ENCODE data around the gene VAT1L. TPM values are rescaled to one million over a fixed set of nuclear protein-coding genes. Genes with fewer than 3 reads are reported as not detected.

Gene VAT1L
- total RNA-seq, 2 donors from 2014 or later, result 0.53 to 4.1 TPM

DNA sequence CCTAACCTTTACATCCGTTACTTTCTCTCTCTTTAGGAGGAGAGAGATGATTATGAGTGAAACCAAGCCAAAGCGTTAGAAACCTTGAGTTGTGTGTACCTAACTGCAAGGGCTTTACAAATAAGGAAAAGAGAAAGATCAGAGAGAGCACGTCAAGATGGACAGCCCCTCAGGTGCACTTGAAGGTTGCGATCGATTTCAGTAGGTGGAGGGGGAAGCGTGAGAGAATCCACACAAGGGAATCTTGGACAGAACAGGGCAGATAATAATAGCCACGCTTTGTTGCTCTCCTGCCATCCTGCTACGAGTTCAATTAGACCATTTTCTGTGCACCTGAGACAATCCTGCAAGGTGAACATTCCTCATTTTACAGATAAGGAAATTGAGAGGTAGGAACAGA is 78.4 kb downstream of the VAT1L start:
- 88 to 94% methylated on average over 6 to 8 of the region's 8 CpGs for WGBS, 2 experiments (ENCODE audit: insufficient coverage in 1 of 2, insufficient read length in 1 of 2)
- Histone ChIP-seq H3K4me3 (ENCODE audit: low read length) (no peak overlapping the region), H3K9me3 (ENCODE audit: control insufficient read depth, low read length) (no peaks in the 10 kb centered on the region), H3K36me3 (ENCODE audit: control insufficient read depth, insufficient read depth, low read length) (no peaks in the 10 kb centered on the region), H3K9ac (ENCODE audit: extremely low read depth, low read length, poor library complexity, severe bottlenecking) (no peak overlapping the region), H3K27ac (ENCODE audit: low read depth, low read length) (no peak overlapping the region), H3K27me3 (ENCODE audit: control insufficient read depth, insufficient read depth, low read length, poor library complexity, severe bottlenecking) (no peaks in the 10 kb centered on the region), H3K4me1 (ENCODE audit: control insufficient read depth, insufficient read depth, low read length) (no peaks in the 10 kb centered on the region)
- Mint-ChIP-seq H3K27me3 (ENCODE audit: insufficient read depth) (peaks cover 6% of the 10 kb centered on the region), H3K36me3 (ENCODE audit: low read depth) (no peaks in the 10 kb centered on the region), H3K4me3 (no peak overlapping the region), H3K4me1 (peaks cover 4% of the 10 kb centered on the region), H3K27ac (no peak overlapping the region), H3K9me3 (no peaks in the 10 kb centered on the region)
- TF ChIP-seq, protein P1, sequence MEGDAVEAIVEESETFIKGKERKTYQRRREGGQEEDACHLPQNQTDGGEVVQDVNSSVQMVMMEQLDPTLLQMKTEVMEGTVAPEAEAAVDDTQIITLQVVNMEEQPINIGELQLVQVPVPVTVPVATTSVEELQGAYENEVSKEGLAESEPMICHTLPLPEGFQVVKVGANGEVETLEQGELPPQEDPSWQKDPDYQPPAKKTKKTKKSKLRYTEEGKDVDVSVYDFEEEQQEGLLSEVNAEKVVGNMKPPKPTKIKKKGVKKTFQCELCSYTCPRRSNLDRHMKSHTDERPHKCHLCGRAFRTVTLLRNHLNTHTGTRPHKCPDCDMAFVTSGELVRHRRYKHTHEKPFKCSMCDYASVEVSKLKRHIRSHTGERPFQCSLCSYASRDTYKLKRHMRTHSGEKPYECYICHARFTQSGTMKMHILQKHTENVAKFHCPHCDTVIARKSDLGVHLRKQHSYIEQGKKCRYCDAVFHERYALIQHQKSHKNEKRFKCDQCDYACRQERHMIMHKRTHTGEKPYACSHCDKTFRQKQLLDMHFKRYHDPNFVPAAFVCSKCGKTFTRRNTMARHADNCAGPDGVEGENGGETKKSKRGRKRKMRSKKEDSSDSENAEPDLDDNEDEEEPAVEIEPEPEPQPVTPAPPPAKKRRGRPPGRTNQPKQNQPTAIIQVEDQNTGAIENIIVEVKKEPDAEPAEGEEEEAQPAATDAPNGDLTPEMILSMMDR (conservative IDR thresholded peaks at IDR 0.05), result no peak
- DNase-seq, result no peak

DNA sequence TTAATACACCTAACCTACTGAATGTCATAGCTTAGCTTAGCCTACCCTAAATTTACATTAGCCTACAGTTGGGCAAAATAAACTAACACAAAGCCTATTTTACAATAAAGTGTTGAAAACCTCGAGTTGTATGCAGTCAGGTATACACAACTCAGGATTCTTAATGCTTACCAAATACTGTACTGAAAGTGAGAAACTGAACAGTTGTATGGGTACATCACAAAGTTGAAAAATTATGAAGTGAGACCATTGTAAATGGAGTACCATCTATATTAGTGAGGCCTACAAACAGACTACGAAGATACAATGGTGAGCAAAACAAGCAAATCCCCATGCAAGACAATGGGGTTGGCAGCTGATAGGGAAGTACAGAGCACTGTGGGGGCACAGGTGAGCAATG is 79.7 kb downstream of the VAT1L start:
- H3K4me1 ChIP-seq (ENCODE audit: control insufficient read depth, insufficient read depth, low read length), result no peaks in the 10 kb centered on the region
- no peak overlapping the region for H3K9ac ChIP-seq (ENCODE audit: extremely low read depth, low read length, poor library complexity, severe bottlenecking)
- no peak for DNase-seq
- peaks cover 4% of the 10 kb centered on the region for H3K4me1 Mint-ChIP-seq
- H3K27ac Mint-ChIP-seq, result no peak overlapping the region
- TF ChIP-seq, protein P1 (conservative IDR thresholded peaks at IDR 0.05), result no peak
- no peak overlapping the region for H3K4me3 Mint-ChIP-seq
- no peaks in the 10 kb centered on the region for H3K36me3 ChIP-seq (ENCODE audit: control insufficient read depth, insufficient read depth, low read length)
- H3K27me3 ChIP-seq (ENCODE audit: control insufficient read depth, insufficient read depth, low read length, poor library complexity, severe bottlenecking), result no peaks in the 10 kb centered on the region
- H3K9me3 ChIP-seq (ENCODE audit: control insufficient read depth, low read length), result no peaks in the 10 kb centered on the region
- H3K27me3 Mint-ChIP-seq (ENCODE audit: insufficient read depth), result peaks cover 12% of the 10 kb centered on the region
- no peaks in the 10 kb centered on the region for H3K36me3 Mint-ChIP-seq (ENCODE audit: low read depth)
- H3K9me3 Mint-ChIP-seq, result no peaks in the 10 kb centered on the region
- no peak overlapping the region for H3K4me3 ChIP-seq (ENCODE audit: low read length)
- 82 to 89% methylated on average over 1 to 2 of the region's 2 CpGs for WGBS, 2 experiments (ENCODE audit: insufficient coverage in 1 of 2, insufficient read length in 1 of 2)
- H3K27ac ChIP-seq (ENCODE audit: low read depth, low read length), result no peak overlapping the region

DNA sequence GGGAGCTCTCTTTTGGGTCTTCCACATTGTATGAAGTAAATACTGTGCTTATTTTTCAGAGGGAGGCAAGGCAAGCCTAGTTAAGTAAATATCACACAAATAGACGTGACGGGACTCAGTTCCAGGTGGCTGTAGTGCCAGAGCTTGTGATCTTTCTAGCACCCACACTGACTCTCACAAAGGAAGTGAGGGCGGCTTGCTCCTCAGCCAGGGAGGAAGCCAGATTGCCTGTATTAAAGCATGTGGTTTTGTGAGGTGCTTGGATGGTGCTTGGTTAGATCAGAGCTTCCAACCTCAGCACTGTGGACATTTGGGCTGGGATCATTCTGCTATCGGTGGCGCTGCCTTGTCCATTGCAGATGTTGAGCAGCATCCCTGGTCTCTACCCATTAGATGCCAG is 80.1 kb downstream of the VAT1L start:
- H3K27ac Mint-ChIP-seq, result no peak overlapping the region
- H3K36me3 Mint-ChIP-seq (ENCODE audit: low read depth), result no peaks in the 10 kb centered on the region
- H3K4me3 Mint-ChIP-seq, result no peak overlapping the region
- Histone ChIP-seq H3K4me3 (ENCODE audit: low read length) (no peak overlapping the region), H3K9ac (ENCODE audit: extremely low read depth, low read length, poor library complexity, severe bottlenecking) (no peak overlapping the region), H3K27ac (ENCODE audit: low read depth, low read length) (no peak overlapping the region), H3K36me3 (ENCODE audit: control insufficient read depth, insufficient read depth, low read length) (no peaks in the 10 kb centered on the region), H3K27me3 (ENCODE audit: control insufficient read depth, insufficient read depth, low read length, poor library complexity, severe bottlenecking) (no peaks in the 10 kb centered on the region), H3K4me1 (ENCODE audit: control insufficient read depth, insufficient read depth, low read length) (no peaks in the 10 kb centered on the region), H3K9me3 (ENCODE audit: control insufficient read depth, low read length) (no peaks in the 10 kb centered on the region)
- H3K9me3 Mint-ChIP-seq, result no peaks in the 10 kb centered on the region
- peaks cover 16% of the 10 kb centered on the region for H3K27me3 Mint-ChIP-seq (ENCODE audit: insufficient read depth)
- 91 to 100% methylated on average over 4 to 5 of the region's 5 CpGs for WGBS, 2 experiments (ENCODE audit: insufficient coverage in 1 of 2, insufficient read length in 1 of 2)
- H3K4me1 Mint-ChIP-seq, result peaks cover 4% of the 10 kb centered on the region
- TF ChIP-seq, protein P1 (conservative IDR thresholded peaks at IDR 0.05), result no peak
- no peak for DNase-seq

Data from endodermal cell (in vitro differentiated cells).